Right lung (tissue), 5 donors: ENCODE data around the gene ITGB1. TPM values are rescaled to one million over a fixed set of nuclear protein-coding genes. Genes with fewer than 3 reads are reported as not detected.
A peak's percentile ranks its signal among the peaks of the same experiment; 100 is the strongest.
"Not testable (repeated sequence)": the region's sequence is repeated elsewhere in the genome, so short reads cannot be mapped to it uniquely, and the experiment has no call there.

Experiments
- DNase-seq, 2 donors: peaks; one replicate each; pipeline ENCODE4 v3.0.0-alpha.2; 2013
- polyA plus RNA-seq, 5 donors: library from polyadenylated mRNA; unstranded; fragments of 120-200 nt; gene quantifications; one replicate each; pipeline versions ENCODE4 v1.2.1 to v1.2.3, GENCODE V29; 2013; ENCODE audit warnings: inconsistent platforms in 1 of 5, low replicate concordance in 1 of 5; ENCODE audit not compliant: insufficient read length in 5 of 5, insufficient read depth in 1 of 5

ITGB1 gene
- polyA plus RNA-seq, 5 donors, result 410 to 593 (median 518) TPM

GRCh38 chr10:32939296-32940111 is 18.5 kb downstream of the ITGB1 start:
- DNase-seq, result no peak

- DNase-seq, result peak; percentile 61 to 68
Observed at GRCh38 chr10:32938554-32939061, 19.4 kb downstream of the ITGB1 start.

GRCh38 chr10:32937911-32938424 is 20.1 kb downstream of the ITGB1 start:
- peak; percentile 51 to 64 for DNase-seq

GRCh38 chr10:32932225-32932729 is 25.8 kb downstream of the ITGB1 start:
- DNase-seq, result no peak

GRCh38 chr10:32931593-32931992 is 26.4 kb downstream of the ITGB1 start:
- no peak for DNase-seq

GRCh38 chr10:32930036-32930435 is 28.0 kb downstream of the ITGB1 start:
- DNase-seq, result no peak

- DNase-seq, result no peak
Observed at GRCh38 chr10:32929634-32930033, 28.4 kb downstream of the ITGB1 start.

- no peak for DNase-seq
Observed at GRCh38 chr10:32927750-32928149, 30.3 kb downstream of the ITGB1 start.

GRCh38 chr10:32923849-32924248 is 34.2 kb downstream of the ITGB1 start:
- DNase-seq, result no peak

GRCh38 chr10:32923134-32923533 is 34.9 kb downstream of the ITGB1 start:
- DNase-seq, result no peak

- DNase-seq, result no peak
Observed at GRCh38 chr10:32922170-32922569, 35.9 kb downstream of the ITGB1 start.

- not testable (repeated sequence) for DNase-seq
Observed at GRCh38 chr10:32917817-32918216, 40.2 kb downstream of the ITGB1 start.

GRCh38 chr10:32911285-32912016 is 46.6 kb downstream of the ITGB1 start:
- DNase-seq, result no peak

GRCh38 chr10:32909970-32910369 is 48.1 kb downstream of the ITGB1 start:
- DNase-seq, result not testable (repeated sequence)

GRCh38 chr10:32909456-32909855 is 48.6 kb downstream of the ITGB1 start:
- DNase-seq, result no peak

- DNase-seq, result no peak
Observed at GRCh38 chr10:32906595-32906994, 51.4 kb downstream of the ITGB1 start.

GRCh38 chr10:32905466-32905865 is 52.6 kb downstream of the ITGB1 start:
- no peak for DNase-seq

GRCh38 chr10:32901815-32902214 is 56.2 kb downstream of the ITGB1 start:
- no peak for DNase-seq

GRCh38 chr10:32895200-32895968 is 62.6 kb downstream of the ITGB1 start:
- DNase-seq, result not testable (repeated sequence)

GRCh38 chr10:32893916-32894664 is 63.9 kb downstream of the ITGB1 start:
- DNase-seq, result no peak

GRCh38 chr10:32893434-32893833 is 64.6 kb downstream of the ITGB1 start:
- no peak for DNase-seq
